ENCODE data around the gene ZFPM1.
"Not testable (repeated sequence)": the region's sequence is repeated elsewhere in the genome, so short reads cannot be mapped to it uniquely, and the experiment has no call there.

The ZFPM1 gene

DNA sequence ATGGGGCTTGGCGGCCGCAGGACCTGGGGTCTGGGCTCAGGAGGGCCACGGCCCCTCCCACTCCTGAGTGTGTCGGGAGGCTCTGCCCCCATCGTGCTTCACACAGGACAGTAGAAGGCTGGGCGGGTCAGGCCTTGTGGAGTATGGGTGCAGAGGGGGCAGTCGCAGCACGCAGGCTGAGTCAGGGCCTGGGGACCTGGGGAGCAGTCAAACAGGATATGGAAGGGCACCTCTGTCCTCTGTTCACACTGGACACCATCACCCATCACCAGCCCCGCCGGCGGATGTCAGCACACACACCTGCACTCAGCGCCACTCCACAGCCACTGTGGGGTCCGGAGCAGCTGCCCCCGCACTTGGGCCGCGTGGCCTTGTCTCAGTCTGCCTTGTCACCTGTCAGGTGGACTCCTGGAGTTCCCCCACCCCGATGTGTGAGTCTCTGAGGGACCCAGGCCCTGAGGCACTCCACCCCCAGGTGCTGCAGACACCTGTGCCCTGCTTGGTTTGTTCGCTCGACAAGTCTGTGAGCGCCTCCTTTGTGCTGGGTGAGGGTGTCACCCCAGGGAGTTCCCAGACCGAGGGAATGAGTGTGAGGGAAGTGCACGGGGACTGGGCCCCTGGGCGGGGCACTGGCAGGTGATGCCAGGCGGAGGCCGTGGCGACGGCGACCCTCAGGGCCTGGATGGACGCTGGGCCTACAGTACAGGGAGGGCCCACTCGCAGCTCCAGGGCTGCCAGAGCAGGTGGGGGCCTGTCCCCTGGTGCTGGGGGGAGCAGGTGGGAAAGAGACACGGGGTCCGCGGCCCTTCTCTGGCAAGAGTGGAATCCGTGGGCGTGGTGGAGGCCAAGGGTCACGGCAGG is 31.7 kb downstream of the ZFPM1 start:
- H3K4me3 ChIP-seq (ENCODE audit: insufficient read length, low read depth) = no peak overlapping the region
- no peak for TF ChIP-seq ZNF274 (IDR thresholded peaks at IDR 0.05; ENCODE audit: low read depth, low read length)
- no peak for TF ChIP-seq SUZ12 (IDR thresholded peaks at IDR 0.05; ENCODE audit: extremely low read depth, insufficient read depth, insufficient read length)
- TF ChIP-seq YY1 (IDR thresholded peaks at IDR 0.05; ENCODE audit: insufficient read depth, insufficient read length) = no peak
- no peaks in the 10 kb centered on the region for H3K9me3 ChIP-seq (ENCODE audit: insufficient read depth, low read length)
- DNase-seq (ENCODE audit: low read depth, low spot score) = no peak
- H3K9ac ChIP-seq (ENCODE audit: insufficient read length, low read depth) = no peak overlapping the region
- H3K36me3 ChIP-seq (ENCODE audit: insufficient read depth, insufficient read length, low read length) = peaks cover 20% of the 10 kb centered on the region
- no peaks in the 10 kb centered on the region for H3K27me3 ChIP-seq (ENCODE audit: insufficient read depth, insufficient read length)
- peaks cover 18% of the 10 kb centered on the region for H3K4me1 ChIP-seq (ENCODE audit: insufficient read depth, insufficient read length)

- H3K4me3 ChIP-seq (ENCODE audit: insufficient read length, low read depth); DNase-seq (ENCODE audit: low read depth, low spot score); H3K9ac ChIP-seq (ENCODE audit: insufficient read length, low read depth); H3K27me3 ChIP-seq (ENCODE audit: insufficient read depth, insufficient read length); H3K9me3 ChIP-seq (ENCODE audit: insufficient read depth, low read length): not testable (repeated sequence)
- Histone ChIP-seq H3K36me3 (ENCODE audit: insufficient read depth, insufficient read length, low read length) (peaks cover 22% of the 10 kb centered on the region), H3K4me1 (ENCODE audit: insufficient read depth, insufficient read length) (peaks cover 16% of the 10 kb centered on the region)
Observed at GRCh38 chr16:88485366-88485741, 32.3 kb downstream of the ZFPM1 start.

DNA sequence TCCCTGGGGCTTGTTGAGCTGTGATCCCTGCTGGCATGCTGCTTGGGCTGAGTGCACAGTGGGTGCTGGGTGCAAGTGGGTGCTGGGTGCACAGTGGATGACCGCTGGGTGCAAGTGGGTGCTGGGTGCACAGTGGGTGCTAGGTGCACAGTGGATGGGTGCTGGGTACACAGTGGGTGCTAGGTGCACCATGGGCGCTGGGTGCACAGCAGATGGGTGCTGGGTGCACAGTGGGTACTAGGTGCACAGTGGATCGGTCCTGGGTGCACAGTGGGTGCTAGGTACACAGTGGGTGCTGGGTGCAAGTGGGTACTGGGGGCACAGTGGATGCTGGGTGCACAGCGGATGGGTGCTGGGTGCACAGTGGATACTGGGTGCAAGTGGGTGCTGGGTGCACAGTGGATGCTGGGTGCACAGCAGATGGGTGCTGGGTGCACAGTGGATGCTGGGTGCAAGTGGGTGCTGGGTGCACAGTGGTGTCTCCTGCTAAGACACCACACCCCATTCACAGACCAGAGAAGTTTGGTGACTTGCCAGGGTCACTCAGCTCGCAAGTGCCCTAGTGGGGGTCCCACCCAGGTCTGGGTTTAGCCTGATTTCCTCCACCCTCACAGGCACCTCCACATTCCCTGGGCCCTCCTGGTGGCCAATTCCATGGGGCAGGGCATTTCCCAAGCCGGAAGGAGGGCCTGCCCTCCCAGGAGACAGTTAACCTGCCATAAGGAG is 33.5 kb downstream of the ZFPM1 start:
- Histone ChIP-seq H3K27me3 (ENCODE audit: insufficient read depth, insufficient read length) (no peaks in the 10 kb centered on the region), H3K36me3 (ENCODE audit: insufficient read depth, insufficient read length, low read length) (peaks cover 27% of the 10 kb centered on the region), H3K4me1 (ENCODE audit: insufficient read depth, insufficient read length) (peaks cover 16% of the 10 kb centered on the region), H3K9me3 (ENCODE audit: insufficient read depth, low read length) (no peaks in the 10 kb centered on the region), H3K9ac (ENCODE audit: insufficient read length, low read depth) (no peak overlapping the region), H3K4me3 (ENCODE audit: insufficient read length, low read depth) (no peak overlapping the region)
- no peak for TF ChIP-seq ZNF274 (IDR thresholded peaks at IDR 0.05; ENCODE audit: low read depth, low read length)
- DNase-seq (ENCODE audit: low read depth, low spot score) = no peak

GRCh38 chr16:88487124-88487432 is 34.0 kb downstream of the ZFPM1 start:
- TF ChIP-seq ZNF274 (IDR thresholded peaks at IDR 0.05; ENCODE audit: low read depth, low read length) (no peak), YY1 (IDR thresholded peaks at IDR 0.05; ENCODE audit: insufficient read depth, insufficient read length) (no peak), SUZ12 (IDR thresholded peaks at IDR 0.05; ENCODE audit: extremely low read depth, insufficient read depth, insufficient read length) (no peak)
- peaks cover 16% of the 10 kb centered on the region for H3K4me1 ChIP-seq (ENCODE audit: insufficient read depth, insufficient read length)

GRCh38 chr16:88487920-88488851 is 35.1 kb downstream of the ZFPM1 start:
- DNase-seq (ENCODE audit: low read depth, low spot score) = no peak
- Histone ChIP-seq H3K9me3 (ENCODE audit: insufficient read depth, low read length) (no peaks in the 10 kb centered on the region), H3K9ac (ENCODE audit: insufficient read length, low read depth) (no peak overlapping the region), H3K4me1 (ENCODE audit: insufficient read depth, insufficient read length) (peaks cover 8% of the 10 kb centered on the region), H3K36me3 (ENCODE audit: insufficient read depth, insufficient read length, low read length) (peaks cover 29% of the 10 kb centered on the region), H3K4me3 (ENCODE audit: insufficient read length, low read depth) (no peak overlapping the region), H3K27me3 (ENCODE audit: insufficient read depth, insufficient read length) (no peaks in the 10 kb centered on the region)
- TF ChIP-seq SUZ12 (IDR thresholded peaks at IDR 0.05; ENCODE audit: extremely low read depth, insufficient read depth, insufficient read length) (no peak), YY1 (IDR thresholded peaks at IDR 0.05; ENCODE audit: insufficient read depth, insufficient read length) (no peak), ZNF274 (IDR thresholded peaks at IDR 0.05; ENCODE audit: low read depth, low read length) (no peak)

More at GRCh38 chr16:88487124-88487432, 34.0 kb downstream of the ZFPM1 start:
- Histone ChIP-seq H3K9ac (ENCODE audit: insufficient read length, low read depth) (no peak overlapping the region), H3K9me3 (ENCODE audit: insufficient read depth, low read length) (no peaks in the 10 kb centered on the region), H3K36me3 (ENCODE audit: insufficient read depth, insufficient read length, low read length) (peaks cover 27% of the 10 kb centered on the region), H3K4me3 (ENCODE audit: insufficient read length, low read depth) (no peak overlapping the region), H3K27me3 (ENCODE audit: insufficient read depth, insufficient read length) (no peaks in the 10 kb centered on the region)
- no peak for DNase-seq (ENCODE audit: low read depth, low spot score)

- peaks cover 29% of the 10 kb centered on the region for H3K36me3 ChIP-seq (ENCODE audit: insufficient read depth, insufficient read length, low read length)
- H3K27me3 ChIP-seq (ENCODE audit: insufficient read depth, insufficient read length) = no peaks in the 10 kb centered on the region
- H3K9me3 ChIP-seq (ENCODE audit: insufficient read depth, low read length) = no peaks in the 10 kb centered on the region
- no peak for TF ChIP-seq YY1 (IDR thresholded peaks at IDR 0.05; ENCODE audit: insufficient read depth, insufficient read length)
- TF ChIP-seq SUZ12 (IDR thresholded peaks at IDR 0.05; ENCODE audit: extremely low read depth, insufficient read depth, insufficient read length) = no peak
- no peak for TF ChIP-seq ZNF274 (IDR thresholded peaks at IDR 0.05; ENCODE audit: low read depth, low read length)
- no peak overlapping the region for H3K9ac ChIP-seq (ENCODE audit: insufficient read length, low read depth)
- no peak overlapping the region for H3K4me3 ChIP-seq (ENCODE audit: insufficient read length, low read depth)
- H3K4me1 ChIP-seq (ENCODE audit: insufficient read depth, insufficient read length) = peaks cover 6% of the 10 kb centered on the region
- no peak for DNase-seq (ENCODE audit: low read depth, low spot score)
Observed at GRCh38 chr16:88489163-88489741, 36.2 kb downstream of the ZFPM1 start.
